ENCODE measurements around the gene PGLYRP1. TPM values are rescaled to one million over a fixed set of nuclear protein-coding genes. Genes with fewer than 3 reads are reported as not detected.

PGLYRP1 gene
- total RNA-seq, 1 donor from 2014 or later = not detected

DNA sequence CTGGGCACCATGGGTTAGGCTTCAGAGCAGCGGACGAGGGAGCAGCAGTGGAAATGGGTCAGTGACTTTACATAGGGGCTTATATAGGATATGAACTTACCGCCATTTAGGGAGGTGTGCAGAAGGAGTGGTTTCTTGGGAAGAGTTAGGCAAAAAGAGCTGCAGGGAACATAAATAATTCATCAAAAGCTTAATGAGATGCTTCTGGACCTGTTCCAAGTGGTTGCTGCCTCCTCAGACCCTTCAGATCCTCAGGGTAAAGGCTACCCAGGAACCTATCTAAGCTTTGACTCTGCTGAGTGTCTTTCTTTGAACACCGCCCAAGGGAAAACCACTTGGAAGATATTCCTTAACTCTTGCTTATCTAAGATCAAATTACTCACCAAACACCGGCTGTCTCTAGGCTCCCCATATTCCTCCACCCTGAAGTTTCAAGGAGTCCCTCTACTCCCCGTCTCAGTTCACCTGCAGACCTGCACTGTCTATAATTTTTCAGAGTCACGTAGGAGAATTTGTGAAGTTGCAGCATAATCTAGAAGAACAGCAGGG, 18.2 kb upstream of the PGLYRP1 start, which contains the start of gene IGFL4:
TSS of gene IGFL4 (minus strand) at position 51 of the 549 bp plus-strand sequence. CDS start at position 11, 40 bp downstream.
- Mint-ChIP-seq H3K36me3 (ENCODE audit: unreplicated experiment) (peaks cover 28% of the 10 kb centered on the region), H3K4me3 (ENCODE audit: unreplicated experiment) (no peak within 1 kb of the TSS), H3K27ac (ENCODE audit: unreplicated experiment) (no peak within 1 kb of the TSS), H3K9me3 (ENCODE audit: unreplicated experiment) (peaks cover 6% of the 10 kb centered on the region), H3K4me1 (ENCODE audit: low read depth, unreplicated experiment) (no peaks in the 10 kb centered on the region), H3K27me3 (ENCODE audit: unreplicated experiment) (peaks cover 11% of the 10 kb centered on the region)
- TF ChIP-seq, protein P1, sequence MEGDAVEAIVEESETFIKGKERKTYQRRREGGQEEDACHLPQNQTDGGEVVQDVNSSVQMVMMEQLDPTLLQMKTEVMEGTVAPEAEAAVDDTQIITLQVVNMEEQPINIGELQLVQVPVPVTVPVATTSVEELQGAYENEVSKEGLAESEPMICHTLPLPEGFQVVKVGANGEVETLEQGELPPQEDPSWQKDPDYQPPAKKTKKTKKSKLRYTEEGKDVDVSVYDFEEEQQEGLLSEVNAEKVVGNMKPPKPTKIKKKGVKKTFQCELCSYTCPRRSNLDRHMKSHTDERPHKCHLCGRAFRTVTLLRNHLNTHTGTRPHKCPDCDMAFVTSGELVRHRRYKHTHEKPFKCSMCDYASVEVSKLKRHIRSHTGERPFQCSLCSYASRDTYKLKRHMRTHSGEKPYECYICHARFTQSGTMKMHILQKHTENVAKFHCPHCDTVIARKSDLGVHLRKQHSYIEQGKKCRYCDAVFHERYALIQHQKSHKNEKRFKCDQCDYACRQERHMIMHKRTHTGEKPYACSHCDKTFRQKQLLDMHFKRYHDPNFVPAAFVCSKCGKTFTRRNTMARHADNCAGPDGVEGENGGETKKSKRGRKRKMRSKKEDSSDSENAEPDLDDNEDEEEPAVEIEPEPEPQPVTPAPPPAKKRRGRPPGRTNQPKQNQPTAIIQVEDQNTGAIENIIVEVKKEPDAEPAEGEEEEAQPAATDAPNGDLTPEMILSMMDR (IDR thresholded peaks at IDR 0.05; ENCODE audit: partially characterized antibody, unreplicated experiment) = no peak
- no peak for DNase-seq

DNA sequence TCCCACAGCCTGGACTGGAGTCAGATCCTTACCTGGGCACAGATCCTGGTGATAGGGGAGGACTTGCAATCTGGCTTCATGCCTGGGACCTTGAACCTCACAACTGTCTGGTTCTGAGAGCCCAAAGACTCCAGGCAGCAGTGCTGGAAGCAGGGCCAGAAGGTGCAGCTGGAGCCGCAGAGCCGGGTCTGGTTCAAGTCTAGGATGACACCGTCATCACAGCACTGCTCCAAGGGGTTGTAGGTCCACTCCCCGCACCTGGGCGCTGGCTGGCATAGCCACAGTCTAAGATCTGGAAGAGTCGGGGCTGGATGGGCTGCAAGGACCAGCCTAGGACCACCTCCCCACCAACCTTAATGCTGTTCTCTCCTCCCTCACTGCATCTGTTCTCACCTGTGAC, 17.3 kb upstream of the PGLYRP1 start:
- DNase-seq = no peak
- peaks cover 28% of the 10 kb centered on the region for H3K36me3 Mint-ChIP-seq (ENCODE audit: unreplicated experiment)
- H3K4me3 Mint-ChIP-seq (ENCODE audit: unreplicated experiment) = no peak overlapping the region
- H3K27me3 Mint-ChIP-seq (ENCODE audit: unreplicated experiment) = peaks cover 11% of the 10 kb centered on the region
- no peaks in the 10 kb centered on the region for H3K4me1 Mint-ChIP-seq (ENCODE audit: low read depth, unreplicated experiment)
- TF ChIP-seq, protein P1 (IDR thresholded peaks at IDR 0.05; ENCODE audit: partially characterized antibody, unreplicated experiment) = no peak
- H3K9me3 Mint-ChIP-seq (ENCODE audit: unreplicated experiment) = peaks cover 6% of the 10 kb centered on the region
- no peak overlapping the region for H3K27ac Mint-ChIP-seq (ENCODE audit: unreplicated experiment)

DNA sequence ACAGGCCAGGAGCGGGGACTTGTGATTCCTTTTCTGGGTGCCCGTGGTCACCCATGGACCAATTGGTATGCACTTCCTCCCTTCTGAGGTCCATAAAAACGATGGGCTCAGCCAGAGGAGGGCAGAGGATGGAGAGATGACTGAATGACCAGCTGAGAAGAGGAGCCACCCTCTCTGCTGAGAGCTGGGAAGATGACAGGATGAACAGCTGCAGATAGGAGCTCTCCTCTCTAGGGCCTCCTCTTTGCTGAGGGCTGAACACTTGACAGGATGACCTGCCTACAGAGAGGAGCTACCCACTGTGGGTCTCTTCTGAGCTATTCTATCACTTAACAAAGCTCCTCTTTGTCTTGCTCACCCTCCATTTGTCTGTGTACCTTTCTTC, 13.9 kb upstream of the PGLYRP1 start:
- Mint-ChIP-seq H3K27ac (ENCODE audit: unreplicated experiment) (no peak overlapping the region), H3K4me1 (ENCODE audit: low read depth, unreplicated experiment) (no peaks in the 10 kb centered on the region), H3K36me3 (ENCODE audit: unreplicated experiment) (peaks cover 9% of the 10 kb centered on the region), H3K27me3 (ENCODE audit: unreplicated experiment) (peaks cover 5% of the 10 kb centered on the region), H3K9me3 (ENCODE audit: unreplicated experiment) (peaks cover 4% of the 10 kb centered on the region), H3K4me3 (ENCODE audit: unreplicated experiment) (no peak overlapping the region)
- TF ChIP-seq, protein P1 (IDR thresholded peaks at IDR 0.05; ENCODE audit: partially characterized antibody, unreplicated experiment) = no peak
- no peak for DNase-seq

DNA sequence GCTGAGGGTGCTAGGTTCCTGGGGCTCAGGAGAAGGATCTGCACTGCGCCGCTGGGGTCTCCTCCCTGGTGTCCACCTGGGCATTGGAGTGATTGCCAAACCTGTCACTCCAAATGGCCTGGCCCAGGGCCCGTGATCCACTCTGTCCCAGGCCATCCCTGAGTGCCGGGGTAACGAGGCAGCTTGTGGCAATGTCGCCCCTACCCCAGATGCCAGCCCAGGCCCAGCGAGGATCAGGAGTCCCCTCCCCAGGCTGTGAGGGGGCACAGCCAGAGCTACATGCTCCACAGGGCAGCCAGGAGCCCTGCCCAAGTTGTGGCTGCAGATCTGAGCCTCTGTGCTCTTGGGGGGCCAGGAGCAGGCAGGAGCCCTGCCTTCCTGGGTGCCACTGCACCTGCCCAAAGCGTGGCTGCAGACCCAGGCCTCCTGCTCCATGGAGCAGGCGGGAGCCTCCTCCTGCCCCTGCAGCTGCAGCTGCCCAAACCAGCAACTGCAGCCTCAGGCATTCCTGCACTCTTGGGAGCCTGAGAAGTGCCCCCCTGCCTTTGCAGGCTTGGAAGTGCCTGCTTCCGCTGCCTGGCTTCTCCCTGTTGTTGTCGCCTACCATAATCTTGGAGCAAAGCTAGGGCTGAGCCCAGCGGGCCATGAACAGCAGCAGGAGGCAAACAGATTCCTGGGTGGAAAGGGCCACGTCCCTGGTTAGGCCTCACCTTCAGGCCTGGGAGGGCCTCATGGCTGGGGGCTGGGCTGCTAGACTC, 13.3 kb upstream of the PGLYRP1 start:
- no peaks in the 10 kb centered on the region for H3K4me1 Mint-ChIP-seq (ENCODE audit: low read depth, unreplicated experiment)
- TF ChIP-seq, protein P1 (IDR thresholded peaks at IDR 0.05; ENCODE audit: partially characterized antibody, unreplicated experiment) = no peak
- peaks cover 3% of the 10 kb centered on the region for H3K9me3 Mint-ChIP-seq (ENCODE audit: unreplicated experiment)
- peaks cover 7% of the 10 kb centered on the region for H3K27me3 Mint-ChIP-seq (ENCODE audit: unreplicated experiment)
- H3K27ac Mint-ChIP-seq (ENCODE audit: unreplicated experiment) = no peak overlapping the region
- H3K36me3 Mint-ChIP-seq (ENCODE audit: unreplicated experiment) = peaks cover 9% of the 10 kb centered on the region
- H3K4me3 Mint-ChIP-seq (ENCODE audit: unreplicated experiment) = no peak overlapping the region
- no peak for DNase-seq

DNA sequence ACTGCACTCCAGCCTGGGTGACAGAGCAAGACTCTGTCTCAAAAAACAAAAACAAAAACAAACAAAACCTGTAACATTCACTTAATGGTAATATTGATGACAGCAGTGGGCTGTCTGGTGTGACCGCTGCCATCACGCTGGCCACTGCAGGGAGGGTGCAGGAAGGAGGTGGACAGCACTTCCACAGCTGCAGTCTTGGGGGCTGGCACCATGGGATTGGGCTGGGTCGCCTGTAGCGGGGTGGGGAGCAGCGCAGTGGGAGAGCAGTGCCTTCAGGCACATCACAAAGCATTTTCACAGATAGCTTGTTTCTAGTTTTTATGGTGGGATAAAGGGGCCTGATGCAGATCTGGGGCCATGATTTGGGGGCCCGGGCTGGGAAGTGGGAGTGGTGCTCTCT, 12.7 kb upstream of the PGLYRP1 start:
- Mint-ChIP-seq H3K4me1 (ENCODE audit: low read depth, unreplicated experiment) (no peaks in the 10 kb centered on the region), H3K36me3 (ENCODE audit: unreplicated experiment) (peaks cover 9% of the 10 kb centered on the region), H3K27ac (ENCODE audit: unreplicated experiment) (no peak overlapping the region), H3K9me3 (ENCODE audit: unreplicated experiment) (peaks cover under 1% of the 10 kb centered on the region), H3K4me3 (ENCODE audit: unreplicated experiment) (no peak overlapping the region), H3K27me3 (ENCODE audit: unreplicated experiment) (peaks cover 6% of the 10 kb centered on the region)
- TF ChIP-seq, protein P1 (IDR thresholded peaks at IDR 0.05; ENCODE audit: partially characterized antibody, unreplicated experiment) = no peak
- DNase-seq = no peak
